H9 (cell line): ENCODE measurements around the gene HAGHL. TPM values are rescaled to one million over a fixed set of nuclear protein-coding genes. Genes with fewer than 3 reads are reported as not detected.

Source experiments
- DNase-seq: peaks from one replicate; pipeline ENCODE4 v3.0.0-alpha.2; 2017
- H2AFZ ChIP-seq: one replicate; pipeline ENCODE4 v1.6.1; 2013; ENCODE audit warnings: mild to moderate bottlenecking, low read length, control low read depth, moderate library complexity
- H2AK5ac ChIP-seq: 2 replicates; pipeline ENCODE4 v1.6.1; 2013; ENCODE audit warnings: low read length, control low read depth, mixed read lengths; ENCODE audit not compliant: insufficient read length
- H2BK120ac ChIP-seq: one replicate; pipeline ENCODE4 v1.6.1; 2013; ENCODE audit warnings: low read depth, mild to moderate bottlenecking, low read length, control low read depth, inconsistent platforms; ENCODE audit not compliant: poor library complexity, severe bottlenecking
- H2BK12ac ChIP-seq: 2 replicates; pipeline ENCODE4 v1.6.1; 2013; ENCODE audit warnings: low read length, control low read depth, mixed read lengths, low read depth; ENCODE audit not compliant: insufficient read length
- H2BK15ac ChIP-seq: 2 replicates; pipeline ENCODE4 v1.6.1; 2013; ENCODE audit warnings: low read depth, low read length, control low read depth
- H2BK20ac ChIP-seq: one replicate; pipeline ENCODE4 v1.6.1; 2013; ENCODE audit warnings: low read depth, mild to moderate bottlenecking, low read length, control low read depth, inconsistent platforms; ENCODE audit not compliant: poor library complexity, severe bottlenecking
- H2BK5ac ChIP-seq: 2 replicates; pipeline ENCODE4 v1.6.1; 2013; ENCODE audit warnings: low read length, control low read depth, mixed read lengths; ENCODE audit not compliant: insufficient read length
- H3K14ac ChIP-seq: 2 replicates; pipeline ENCODE4 v1.6.1; 2013; ENCODE audit warnings: low read length, control low read depth; ENCODE audit not compliant: insufficient read depth
- H3K18ac ChIP-seq: 2 replicates; pipeline ENCODE4 v1.6.1; 2013; ENCODE audit warnings: low read depth, mild to moderate bottlenecking, mixed read lengths, low read length, control low read depth; ENCODE audit not compliant: insufficient read length
- H3K23ac ChIP-seq: 2 replicates; pipeline ENCODE4 v1.6.1; 2013; ENCODE audit warnings: low read length, control low read depth, mixed read lengths, low read depth; ENCODE audit not compliant: insufficient read length
- H3K23me2 ChIP-seq: 2 replicates; pipeline ENCODE4 v1.6.1; 2013; ENCODE audit warnings: low read depth, mild to moderate bottlenecking, mixed read lengths, low read length, control low read depth; ENCODE audit not compliant: insufficient read length, poor library complexity, severe bottlenecking
- H3K27ac ChIP-seq: 2 replicates; pipeline ENCODE4 v1.5.1; 2013; ENCODE audit warnings: low read length, control low read depth, mixed read lengths, low read depth; ENCODE audit not compliant: insufficient read length
- H3K27me3 ChIP-seq: 2 replicates; pipeline ENCODE4 v1.6.1; 2013; ENCODE audit warnings: low read length, control low read depth, inconsistent platforms; ENCODE audit not compliant: insufficient read depth
- H3K4ac ChIP-seq: 2 replicates; pipeline ENCODE4 v1.6.1; 2013; ENCODE audit warnings: low read depth, mild to moderate bottlenecking, control low read depth, inconsistent platforms, low read length, moderate library complexity
- H3K4me1 ChIP-seq: 2 replicates; pipeline ENCODE4 v1.6.1; 2013; ENCODE audit warnings: low read length, control low read depth, inconsistent platforms; ENCODE audit not compliant: insufficient read depth
- H3K4me2 ChIP-seq: 2 replicates; pipeline ENCODE4 v1.6.1; 2013; ENCODE audit warnings: low read length, control low read depth, mixed read lengths; ENCODE audit not compliant: insufficient read length, insufficient read depth
- H3K56ac ChIP-seq: 2 replicates; pipeline ENCODE4 v1.6.1; 2013; ENCODE audit warnings: low read depth, mild to moderate bottlenecking, mixed read lengths, low read length, control low read depth; ENCODE audit not compliant: insufficient read length
- H3K79me1 ChIP-seq: 2 replicates; pipeline ENCODE4 v1.6.1; 2013; ENCODE audit warnings: low read depth, mild to moderate bottlenecking, moderate library complexity, low read length, control low read depth, inconsistent platforms; ENCODE audit not compliant: insufficient read depth, poor library complexity, severe bottlenecking
- H3K79me2 ChIP-seq: 2 replicates; pipeline ENCODE4 v1.6.1; 2013; ENCODE audit warnings: low read length, control low read depth, inconsistent platforms; ENCODE audit not compliant: insufficient read depth
- H3K9ac ChIP-seq: 2 replicates; pipeline ENCODE4 v1.6.1; 2013; ENCODE audit warnings: low read length, control low read depth, mixed read lengths; ENCODE audit not compliant: insufficient read length; ENCODE audit errors: extremely low read depth
- H3K9me3 ChIP-seq: one replicate; pipeline ENCODE4 v1.6.1; 2013; ENCODE audit warnings: low read depth, low read length, inconsistent platforms; ENCODE audit not compliant: control insufficient read depth
- H3T11ph ChIP-seq: one replicate; pipeline ENCODE4 v1.6.1; 2013; ENCODE audit warnings: mild to moderate bottlenecking, low read length, control low read depth, inconsistent platforms
- H4K20me1 ChIP-seq: one replicate; pipeline ENCODE4 v1.6.1; 2013; ENCODE audit not compliant: control insufficient read depth, insufficient read length, insufficient read depth
- H4K5ac ChIP-seq: 2 replicates; pipeline ENCODE4 v1.6.1; 2013; ENCODE audit warnings: low read depth, mild to moderate bottlenecking, mixed read lengths, low read length, control low read depth; ENCODE audit not compliant: insufficient read length
- H4K8ac ChIP-seq: replicated peaks from 2 replicates; pipeline ENCODE4 v1.6.1; 2013; ENCODE audit warnings: low read length, control low read depth, mixed read lengths, low read depth; ENCODE audit not compliant: insufficient read length
- H4K91ac ChIP-seq: 2 replicates; pipeline ENCODE4 v1.6.1; 2013; ENCODE audit warnings: low read depth, mild to moderate bottlenecking, moderate library complexity, mixed read lengths, low read length, control low read depth; ENCODE audit not compliant: insufficient read length
- H3K27ac Mint-ChIP-seq, 3 experiments: 2 replicates in 2 of 3; 3 replicates in 1 of 3; pipeline ENCODE4 v1.8.0; 2020 to 2021; ENCODE audit warnings: mixed read lengths in 3 of 3, mild to moderate bottlenecking in 1 of 3, moderate library complexity in 1 of 3
- H3K27me3 Mint-ChIP-seq: 2 replicates; pipeline ENCODE4 v1.8.0; 2021; ENCODE audit warnings: low read depth, mild to moderate bottlenecking, moderate library complexity, mixed read lengths
- H3K36me3 Mint-ChIP-seq, 3 experiments: 2 replicates in 2 of 3; 3 replicates in 1 of 3; pipeline ENCODE4 v1.8.0; 2020 to 2021; ENCODE audit warnings: low read depth in 3 of 3, mixed read lengths in 3 of 3; ENCODE audit not compliant: insufficient read depth in 1 of 3
- H3K4me1 Mint-ChIP-seq, 2 experiments: 2 replicates each; pipeline ENCODE4 v1.8.0; 2020; ENCODE audit warnings: mixed read lengths in 2 of 2
- H3K4me3 Mint-ChIP-seq, 2 experiments: 2 replicates in 1 of 2; 3 replicates in 1 of 2; pipeline ENCODE4 v1.8.0; 2020 to 2021; ENCODE audit warnings: mild to moderate bottlenecking in 2 of 2, mixed read lengths in 2 of 2, moderate library complexity in 1 of 2
- H3K9me3 Mint-ChIP-seq, 2 experiments: 2 replicates in 1 of 2; 3 replicates in 1 of 2; pipeline ENCODE4 v1.8.0; 2020; ENCODE audit warnings: mild to moderate bottlenecking in 2 of 2, mixed read lengths in 2 of 2, moderate library complexity in 1 of 2
- CTCF ChIP-seq: fragments of 200-600 bp; sonication (generic); conservative IDR thresholded peaks from 3 replicates; pipeline ENCODE4 v1.8.0; 2021; ENCODE audit warnings: antibody characterized with exemption, mild to moderate bottlenecking
- WGBS: extraction: QIAGEN DNeasy Blood & Tissue Kit; methylation state at CpG from one replicate; pipeline ENCODE4 v1.1.7; 2013; ENCODE audit warnings: missing lambda C conversion rate, low lambda C conversion rate, mixed read lengths; ENCODE audit not compliant: insufficient read length; ENCODE audit errors: extremely low coverage; 5-methylcytosine and 5-hydroxymethylcytosine counted together
- total RNA-seq: library from RNA; stranded (reverse); gene quantifications from 2 replicates; pipeline ENCODE4 v1.2.1, GENCODE V29; 2021

HAGHL gene
- total RNA-seq, 1 experiment from 2014 or later: 25.2 TPM

- no peak overlapping the region for H4K8ac ChIP-seq
- no peak overlapping the region for H4K5ac ChIP-seq
- H3K27me3 ChIP-seq: no peaks in the 10 kb centered on the region
- Mint-ChIP-seq H3K27me3 (peaks cover 5% of the 10 kb centered on the region), H3K36me3 (no peaks in the 10 kb centered on the region), H3K9me3 (no peaks in the 10 kb centered on the region; a peak in 1 of 5 replicates), H3K27ac (no peak overlapping the region), H3K4me3 (no peak overlapping the region), H3K4me1 (peaks cover 0 to 3% of the 10 kb centered on the region in 2 experiments; a peak in 1 of 4 replicates)
- H3K79me2 ChIP-seq: no peaks in the 10 kb centered on the region
- no peak overlapping the region for H3K23ac ChIP-seq
- H2AK5ac ChIP-seq: no peak overlapping the region
- no peak overlapping the region for H2BK12ac ChIP-seq
- no peak overlapping the region for H2AFZ ChIP-seq
- no peak overlapping the region for H2BK120ac ChIP-seq
- H3K4me1 ChIP-seq: no peaks in the 10 kb centered on the region
- H3K18ac ChIP-seq: no peak overlapping the region
- no peak for TF ChIP-seq CTCF
- no peak overlapping the region for H2BK20ac ChIP-seq
- no peak overlapping the region for H2BK5ac ChIP-seq
- H4K91ac ChIP-seq: no peak overlapping the region
- no peak overlapping the region for H3K56ac ChIP-seq
- H3K9me3 ChIP-seq: no peaks in the 10 kb centered on the region
- H3K4me2 ChIP-seq: no peak overlapping the region
- no peak overlapping the region for H2BK15ac ChIP-seq
- no peaks in the 10 kb centered on the region for H4K20me1 ChIP-seq
- H3K14ac ChIP-seq: no peak overlapping the region
- no peak overlapping the region for H3K9ac ChIP-seq
- DNase-seq: no peak
- no peaks in the 10 kb centered on the region for H3K79me1 ChIP-seq
- H3K27ac ChIP-seq: no peak overlapping the region
- no peak overlapping the region for H3K4ac ChIP-seq
- no peaks in the 10 kb centered on the region for H3K23me2 ChIP-seq
- no CpG with 5 or more reads among the region's 13 CpGs for WGBS
- no peak overlapping the region for H3T11ph ChIP-seq
These were observed 43.5 kb downstream of the HAGHL start for GRCh38 chr16:770411-770810.
